Measurements from ENCODE around the gene DEGS1. TPM values are rescaled to one million over a fixed set of nuclear protein-coding genes. Genes with fewer than 3 reads are reported as not detected.

DEGS1 gene
- total and polyA plus RNA-seq, 12 donors, result 24.5 to 77.4 (median 48.2) TPM

DNA sequence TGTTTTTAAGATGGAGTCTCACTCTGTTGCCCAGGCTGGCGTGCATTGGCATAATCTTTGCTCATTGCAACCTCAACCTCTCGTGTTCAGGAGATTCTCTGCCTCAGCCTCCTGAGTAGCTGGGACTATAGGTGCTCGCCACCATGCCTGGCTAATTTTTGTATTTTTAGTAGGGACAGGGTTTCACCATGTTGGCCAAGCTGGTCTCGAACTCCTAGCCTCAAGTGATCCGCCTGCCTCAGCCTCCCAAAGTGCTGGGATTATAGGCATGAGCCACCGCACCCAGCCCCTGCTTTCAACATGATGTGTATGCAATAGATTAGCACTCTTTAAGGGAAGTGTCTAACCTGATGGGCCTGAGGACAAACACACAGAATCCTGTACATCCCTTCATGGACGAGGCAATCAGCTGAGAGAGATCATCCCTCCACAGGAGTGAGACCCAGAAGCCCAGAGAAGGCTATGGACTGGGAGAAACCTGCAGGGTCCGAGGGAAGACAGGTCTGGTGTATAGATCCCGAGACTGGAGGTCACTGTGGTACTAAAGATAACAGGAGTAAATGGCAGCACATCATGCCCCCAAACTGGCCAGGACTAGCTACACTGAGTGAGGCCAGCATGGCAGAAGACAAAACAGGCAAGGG is 5.6 kb upstream of the DEGS1 start:
- TF ChIP-seq, protein P1, sequence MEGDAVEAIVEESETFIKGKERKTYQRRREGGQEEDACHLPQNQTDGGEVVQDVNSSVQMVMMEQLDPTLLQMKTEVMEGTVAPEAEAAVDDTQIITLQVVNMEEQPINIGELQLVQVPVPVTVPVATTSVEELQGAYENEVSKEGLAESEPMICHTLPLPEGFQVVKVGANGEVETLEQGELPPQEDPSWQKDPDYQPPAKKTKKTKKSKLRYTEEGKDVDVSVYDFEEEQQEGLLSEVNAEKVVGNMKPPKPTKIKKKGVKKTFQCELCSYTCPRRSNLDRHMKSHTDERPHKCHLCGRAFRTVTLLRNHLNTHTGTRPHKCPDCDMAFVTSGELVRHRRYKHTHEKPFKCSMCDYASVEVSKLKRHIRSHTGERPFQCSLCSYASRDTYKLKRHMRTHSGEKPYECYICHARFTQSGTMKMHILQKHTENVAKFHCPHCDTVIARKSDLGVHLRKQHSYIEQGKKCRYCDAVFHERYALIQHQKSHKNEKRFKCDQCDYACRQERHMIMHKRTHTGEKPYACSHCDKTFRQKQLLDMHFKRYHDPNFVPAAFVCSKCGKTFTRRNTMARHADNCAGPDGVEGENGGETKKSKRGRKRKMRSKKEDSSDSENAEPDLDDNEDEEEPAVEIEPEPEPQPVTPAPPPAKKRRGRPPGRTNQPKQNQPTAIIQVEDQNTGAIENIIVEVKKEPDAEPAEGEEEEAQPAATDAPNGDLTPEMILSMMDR (IDR thresholded peaks at IDR 0.05), result no peak
- TF ChIP-seq POLR2A (IDR thresholded peaks at IDR 0.05), result no peak
- DNase-seq, result no peak
- intact Hi-C loops (cut with DNase I), result no loop called here
- Histone ChIP-seq H3K27ac (no peak overlapping the region), H3K27me3 (no peaks in the 10 kb centered on the region), H3K4me3 (no peak overlapping the region), H3K9me3 (replicated peaks in 1 of 3) (no peaks in the 10 kb centered on the region), H3K4me1 (replicated peaks in 1 of 2) (peaks cover 3 to 5% of the 10 kb centered on the region in 2 donors), H3K36me3 (replicated peaks in 1 of 2) (no peaks in the 10 kb centered on the region)
- WGBS, 4 donors, result 76 to 90% (median 87%) methylated on average over 8 to 9 of the region's 9 CpGs

DNA sequence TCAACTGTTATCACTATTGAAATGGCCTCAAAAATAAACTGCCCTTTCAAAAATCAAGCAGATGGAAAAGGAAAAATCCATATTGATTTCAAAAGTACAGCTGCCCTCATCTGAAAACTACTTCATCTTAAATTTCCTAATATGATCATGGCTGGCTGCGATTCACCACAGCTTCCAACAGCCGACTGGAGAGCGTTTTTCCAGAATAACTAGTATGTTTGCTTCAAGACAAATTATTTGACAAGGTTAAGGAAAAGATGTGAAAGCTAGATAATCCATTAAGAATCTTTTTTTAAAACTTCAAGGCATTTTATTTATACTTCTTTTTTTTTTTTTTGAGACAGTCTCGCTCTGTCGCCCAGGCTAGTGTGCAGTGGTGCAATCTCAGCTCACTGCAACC is 4.1 kb upstream of the DEGS1 start:
- DNase-seq, result no peak
- Histone ChIP-seq H3K4me1 (replicated peaks in 1 of 2) (peaks cover 5 to 7% of the 10 kb centered on the region in 2 donors), H3K27ac (no peak overlapping the region), H3K36me3 (replicated peaks in 1 of 2) (no peaks in the 10 kb centered on the region), H3K27me3 (no peaks in the 10 kb centered on the region), H3K9me3 (replicated peaks in 1 of 3) (no peaks in the 10 kb centered on the region), H3K4me3 (no peak overlapping the region)
- intact Hi-C loops (cut with DNase I), result no loop called here
- WGBS, 4 donors, result 91 to 94% (median 93%) methylated on average over 5 of the region's 5 CpGs
- TF ChIP-seq, protein P1 (IDR thresholded peaks at IDR 0.05), result no peak
- no peak for TF ChIP-seq POLR2A (IDR thresholded peaks at IDR 0.05)

DNA sequence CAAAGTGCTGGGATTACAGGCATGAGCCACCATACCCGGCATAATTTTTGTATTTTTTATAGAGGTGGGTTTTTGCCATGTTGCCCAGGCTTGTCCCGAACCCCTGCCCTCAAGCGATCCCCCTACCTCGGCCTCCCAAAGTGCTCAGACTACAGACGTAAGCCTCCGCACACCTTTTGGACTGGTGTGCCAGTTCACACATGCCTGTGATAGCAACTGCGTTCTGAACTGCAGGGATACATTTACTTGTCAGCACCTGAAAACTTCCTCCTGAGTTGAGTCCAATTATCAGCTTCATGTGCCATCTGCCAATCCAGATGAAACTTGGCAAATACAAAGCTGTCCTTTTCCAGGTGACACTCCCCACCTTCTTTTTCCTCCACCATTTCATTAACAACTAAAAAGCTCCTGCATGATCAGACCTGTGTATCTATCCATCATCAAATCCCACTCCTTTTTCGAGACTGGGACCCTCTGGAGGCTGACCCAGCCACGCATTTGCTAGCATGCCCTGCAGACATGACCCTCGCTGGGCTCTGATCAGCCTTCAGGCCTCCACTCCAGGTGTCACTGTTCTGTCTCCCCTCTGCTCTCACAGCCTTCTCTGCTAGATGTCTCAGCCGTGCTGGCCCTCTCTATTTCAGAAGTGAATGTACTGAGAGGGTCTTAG is 2.1 kb upstream of the DEGS1 start:
- no peak for TF ChIP-seq POLR2A (IDR thresholded peaks at IDR 0.05)
- TF ChIP-seq, protein P1 (IDR thresholded peaks at IDR 0.05), result no peak
- H3K27ac ChIP-seq, result no peak overlapping the region
- H3K36me3 ChIP-seq (replicated peaks in 1 of 2), result no peaks in the 10 kb centered on the region
- no peaks in the 10 kb centered on the region for H3K27me3 ChIP-seq
- DNase-seq, result no peak
- no peaks in the 10 kb centered on the region for H3K9me3 ChIP-seq (replicated peaks in 1 of 3)
- intact Hi-C loops (cut with DNase I), result no loop called here
- H3K4me1 ChIP-seq (replicated peaks in 1 of 2), result peaks cover 9 to 18% of the 10 kb centered on the region in 2 donors
- 91 to 95% (median 93%) methylated on average over 11 of the region's 11 CpGs for WGBS, 4 donors
- H3K4me3 ChIP-seq, result no peak overlapping the region

DNA sequence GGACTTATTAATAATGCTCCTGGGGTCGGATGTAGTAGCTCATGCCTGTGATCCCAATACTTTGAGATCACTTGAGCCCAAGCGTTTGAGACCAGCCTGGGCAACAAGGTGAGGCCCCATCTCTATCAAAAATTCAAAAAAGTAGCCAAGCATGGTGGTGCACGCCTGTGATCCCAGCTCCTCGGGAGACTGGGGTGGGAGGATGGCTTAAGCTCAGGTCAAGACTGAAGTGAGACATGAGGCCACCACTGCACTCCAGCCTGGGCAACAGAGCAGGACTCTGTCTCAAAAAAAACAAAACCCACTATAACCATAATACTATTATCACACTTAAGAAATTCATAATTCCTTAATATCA is 1.6 kb upstream of the DEGS1 start:
- TF ChIP-seq, protein P1 (IDR thresholded peaks at IDR 0.05), result no peak
- TF ChIP-seq POLR2A (IDR thresholded peaks at IDR 0.05), result no peak
- DNase-seq, result no peak
- WGBS, 4 donors, result 91 to 98% (median 94%) methylated on average over 4 of the region's 4 CpGs
- Histone ChIP-seq H3K4me3 (no peak overlapping the region), H3K36me3 (replicated peaks in 1 of 2) (no peaks in the 10 kb centered on the region), H3K4me1 (replicated peaks in 1 of 2) (peaks cover 9 to 18% of the 10 kb centered on the region in 2 donors), H3K9me3 (replicated peaks in 1 of 3) (no peaks in the 10 kb centered on the region), H3K27me3 (no peaks in the 10 kb centered on the region), H3K27ac (no peak overlapping the region)
- intact Hi-C loops (cut with DNase I), result no loop called here
